SU-DHL-6 (cell line): Measurements from ENCODE around the gene RILPL1.
"Not testable (repeated sequence)": the region's sequence is repeated elsewhere in the genome, so short reads cannot be mapped to it uniquely, and the experiment has no call there.

ENCODE experiments used
- H2AFZ ChIP-seq: fragments of 200-600 bp; sonication (generic); 2 replicates; pipeline ENCODE4 v1.6.1; 2014; ENCODE audit warnings: low read depth, mild to moderate bottlenecking, moderate library complexity, mixed read lengths, antibody characterized with exemption, low read length; ENCODE audit not compliant: severe bottlenecking
- H3F3A ChIP-seq: fragments of 200-600 bp; shearing (Covaris generic); 2 replicates; pipeline ENCODE4 v1.6.0; 2016; ENCODE audit warnings: antibody characterized with exemption, mild to moderate bottlenecking; ENCODE audit not compliant: insufficient read depth
- H3K27ac ChIP-seq: fragments of 200-600 bp; sonication (generic); 2 replicates; pipeline ENCODE4 v1.5.1; 2016; ENCODE audit warnings: low read depth, mild to moderate bottlenecking, low read length, moderate library complexity, mixed read lengths
- H3K27me3 ChIP-seq: fragments of 200-600 bp; sonication (generic), shearing (Covaris generic); 2 replicates; pipeline ENCODE4 v1.6.0; 2014; ENCODE audit warnings: mild to moderate bottlenecking, low read length
- H3K36me3 ChIP-seq: fragments of 200-600 bp; sonication (generic); 2 replicates; pipeline ENCODE4 v1.6.1; 2014; ENCODE audit warnings: mild to moderate bottlenecking, low read length, mixed read lengths
- H3K4me2 ChIP-seq: fragments of 300-600, 200-600 bp; shearing (Covaris generic), sonication (generic); 2 replicates; pipeline ENCODE4 v1.6.0; 2014; ENCODE audit warnings: low read length, low read depth, mild to moderate bottlenecking; ENCODE audit not compliant: poor library complexity, severe bottlenecking
- H3K4me3 ChIP-seq: fragments of 200-600 bp; sonication (generic); 2 replicates; pipeline ENCODE4 v1.5.1; 2014; ENCODE audit warnings: antibody characterized with exemption, low read length, mild to moderate bottlenecking, mixed read lengths; ENCODE audit not compliant: insufficient read depth, poor library complexity, severe bottlenecking
- H3K79me2 ChIP-seq: fragments of 200-600 bp; sonication (generic); 2 replicates; pipeline ENCODE4 v1.6.1; 2014; ENCODE audit warnings: mild to moderate bottlenecking, low read length, moderate library complexity; ENCODE audit not compliant: insufficient read depth
- H3K9ac ChIP-seq: fragments of 200-600 bp; sonication (generic); 2 replicates; pipeline ENCODE4 v1.7.0; 2014; ENCODE audit warnings: mild to moderate bottlenecking, low read length
- H3K9me2 ChIP-seq: fragments of 200-600 bp; sonication (generic); replicated peaks from 2 replicates; pipeline ENCODE4 v1.6.1; 2014; ENCODE audit warnings: low read length; ENCODE audit not compliant: insufficient read depth
- H3K9me3 ChIP-seq: fragments of 200-600 bp; sonication (generic); 2 replicates; pipeline ENCODE4 v1.6.1; 2014; ENCODE audit warnings: low read length, mixed read lengths; ENCODE audit not compliant: insufficient read depth
- H4K20me1 ChIP-seq: fragments of 200-600 bp; sonication (generic); 2 replicates; pipeline ENCODE4 v1.6.1; 2014; ENCODE audit warnings: low read depth, mild to moderate bottlenecking, antibody characterized with exemption, low read length, moderate library complexity, mixed read lengths
- CTCF ChIP-seq: fragments of 200-600 bp; sonication (generic); IDR thresholded peaks from one replicate; pipeline ENCODE4 v1.5.1; 2017; ENCODE audit warnings: antibody characterized with exemption, mild to moderate bottlenecking, low read length, moderate library complexity; ENCODE audit not compliant: insufficient read depth, poor library complexity, severe bottlenecking
- EZH2phosphoT487 ChIP-seq: fragments of 200-600 bp; sonication (generic), shearing (Covaris generic); conservative IDR thresholded peaks from 2 replicates; pipeline ENCODE4 v1.6.1; 2018; ENCODE audit warnings: mild to moderate bottlenecking, antibody characterized with exemption, low read length, moderate library complexity, mixed read lengths

The RILPL1 gene

GRCh38 chr12:123571343-123571813, 37.9 kb upstream of the RILPL1 start:
- Histone ChIP-seq H3K9ac (no peak overlapping the region), H3K9me2 (no peaks in the 10 kb centered on the region), H2AFZ (peak overlapping the region; percentile 39), H4K20me1 (no peaks in the 10 kb centered on the region), H3K27ac (no peak overlapping the region), H3K27me3 (no peaks in the 10 kb centered on the region), H3F3A (no peaks in the 10 kb centered on the region), H3K36me3 (no peaks in the 10 kb centered on the region), H3K4me3 (no peak overlapping the region), H3K79me2 (no peaks in the 10 kb centered on the region), H3K4me2 (no peak overlapping the region), H3K9me3 (no peaks in the 10 kb centered on the region)
- TF ChIP-seq EZH2phosphoT487 (no peak), CTCF (no peak)

GRCh38 chr12:123559468-123559867, 25.9 kb upstream of the RILPL1 start:
- Histone ChIP-seq H3K79me2 (no peaks in the 10 kb centered on the region), H3K27ac (no peak overlapping the region), H3K9me2 (no peaks in the 10 kb centered on the region), H3K27me3 (no peaks in the 10 kb centered on the region), H3K9ac (no peak overlapping the region), H3K36me3 (no peaks in the 10 kb centered on the region), H3K4me3 (no peak overlapping the region), H3K4me2 (no peak overlapping the region), H3K9me3 (no peaks in the 10 kb centered on the region), H2AFZ (no peak overlapping the region), H3F3A (no peaks in the 10 kb centered on the region), H4K20me1 (no peaks in the 10 kb centered on the region)
- TF ChIP-seq EZH2phosphoT487 (no peak), CTCF (no peak)

DNA sequence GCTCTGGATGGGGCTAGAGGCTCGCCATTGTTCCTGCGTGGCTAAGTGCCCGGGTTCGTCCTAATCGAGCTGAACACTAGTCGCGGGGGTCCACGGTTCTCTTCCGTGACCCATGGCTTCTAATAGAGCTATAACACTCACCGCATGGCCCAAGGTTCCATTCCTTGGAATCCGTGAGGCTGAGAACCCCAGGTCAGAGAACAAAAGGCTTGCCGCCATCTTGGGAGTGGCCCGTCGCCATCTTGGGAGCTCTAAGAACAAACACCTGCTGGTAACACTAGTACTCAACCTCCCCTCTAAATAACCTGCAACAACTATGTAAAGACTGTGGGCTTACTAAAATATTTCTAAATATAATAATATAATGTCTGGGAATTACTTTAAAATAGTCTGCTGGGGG, 25.0 kb upstream of the RILPL1 start:
- not testable (repeated sequence) for H3K4me2 ChIP-seq

DNA sequence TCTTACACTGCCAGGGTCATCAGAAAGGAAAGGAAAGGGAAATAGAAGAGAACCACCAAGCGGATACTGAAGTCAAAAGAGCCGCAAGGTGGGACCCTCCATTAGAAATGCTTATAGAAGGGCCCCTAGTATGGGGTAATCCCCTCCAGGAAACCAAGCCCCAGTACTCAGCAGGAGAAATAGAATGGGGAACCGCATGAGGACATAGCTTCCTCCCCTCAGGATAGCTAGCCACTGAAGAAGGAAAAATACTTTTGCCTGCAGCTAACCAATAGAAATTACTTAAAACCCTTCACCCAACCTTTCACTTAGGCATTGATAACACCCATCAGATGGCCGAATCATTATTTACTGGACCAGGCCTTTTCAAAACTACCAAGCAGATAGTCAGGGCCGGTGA, 21.3 kb upstream of the RILPL1 start:
- not testable (repeated sequence) for H3K27ac ChIP-seq, H3K79me2 ChIP-seq, H3K4me3 ChIP-seq, H3F3A ChIP-seq, H4K20me1 ChIP-seq, H3K27me3 ChIP-seq, H3K9me2 ChIP-seq, H3K36me3 ChIP-seq, H2AFZ ChIP-seq, H3K9me3 ChIP-seq, H3K4me2 ChIP-seq, H3K9ac ChIP-seq

More for the DNA sequence above, 25.0 kb upstream of the RILPL1 start:
- not testable (repeated sequence) for H3K79me2 ChIP-seq, H3K27me3 ChIP-seq, H3K27ac ChIP-seq, H3K9ac ChIP-seq, H3F3A ChIP-seq, H3K9me2 ChIP-seq, H3K4me3 ChIP-seq, H2AFZ ChIP-seq, H3K9me3 ChIP-seq, H4K20me1 ChIP-seq, H3K36me3 ChIP-seq

- not testable (repeated sequence) for H3K27ac ChIP-seq, H3K9ac ChIP-seq, H3K4me2 ChIP-seq, H3K4me3 ChIP-seq, H4K20me1 ChIP-seq, H3K27me3 ChIP-seq, H3F3A ChIP-seq, H3K79me2 ChIP-seq, H3K9me3 ChIP-seq, H2AFZ ChIP-seq, H3K9me2 ChIP-seq, H3K36me3 ChIP-seq
These were observed 20.6 kb upstream of the RILPL1 start for GRCh38 chr12:123554136-123554535.
